Subcutaneous adipose tissue (tissue), 4 donors: ENCODE measurements around the gene PDX1. TPM values are rescaled to one million over a fixed set of nuclear protein-coding genes. Genes with fewer than 3 reads are reported as not detected.

Source experiments
- total RNA-seq, 4 donors: library from RNA; depleted of rRNA; stranded (reverse); fragments of >200 nt; gene quantifications; one replicate each; pipeline ENCODE4 v1.1.0, GENCODE V29; 2016
- TF ChIP-seq, protein P1 (sequence below): fragments of 450-650 bp; IDR thresholded peaks from one replicate; pipeline ENCODE4 v1.5.1; 2016; ENCODE audit warnings: low read depth, mild to moderate bottlenecking, control low read depth, antibody characterized with exemption, moderate library complexity

The PDX1 gene
- total RNA-seq, 4 donors from 2014 or later = not detected

DNA sequence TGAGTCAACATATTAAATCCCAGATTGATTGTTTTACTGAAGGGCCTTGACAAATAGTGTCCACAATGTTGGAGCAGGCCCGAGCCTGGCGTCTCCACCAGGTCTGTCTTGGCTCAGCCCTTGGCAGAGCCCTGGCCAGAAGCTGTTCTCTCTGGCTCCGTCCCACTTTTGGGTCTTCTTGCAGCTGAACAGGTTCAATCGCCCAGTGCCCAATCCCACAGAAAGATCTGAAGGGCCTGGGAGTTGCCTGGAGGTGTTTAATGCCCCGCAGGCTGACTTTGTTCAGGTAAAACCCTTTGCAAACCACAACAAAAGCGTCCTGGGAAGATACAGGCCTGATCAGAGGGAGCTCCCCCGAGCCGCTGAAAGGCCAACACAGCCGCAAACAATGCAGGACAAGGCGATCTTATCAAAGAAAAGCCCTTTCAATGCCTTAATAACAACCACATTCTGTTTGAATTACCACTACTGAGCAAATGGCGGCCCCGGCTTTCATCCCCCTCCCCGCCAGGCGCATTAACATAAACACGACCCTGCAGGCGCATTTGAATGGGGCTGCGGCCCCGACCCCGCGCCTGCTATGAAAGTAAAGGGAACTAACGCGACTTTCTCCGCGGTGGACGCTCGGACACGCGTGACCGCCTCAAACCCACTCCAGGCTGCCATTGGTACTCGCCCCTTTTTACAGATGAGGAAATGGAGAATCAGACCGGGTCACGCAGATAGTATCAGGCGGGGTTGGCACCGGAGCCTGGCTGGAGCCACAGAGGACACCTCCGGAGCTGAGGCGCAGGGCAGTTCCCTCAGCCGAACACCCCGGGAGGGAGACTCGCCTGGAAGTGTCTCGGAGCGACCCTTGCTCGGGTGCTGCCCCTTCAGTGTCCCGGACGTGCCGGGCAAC lies 46.2 kb downstream of the PDX1 start:
- TF ChIP-seq, protein P1, sequence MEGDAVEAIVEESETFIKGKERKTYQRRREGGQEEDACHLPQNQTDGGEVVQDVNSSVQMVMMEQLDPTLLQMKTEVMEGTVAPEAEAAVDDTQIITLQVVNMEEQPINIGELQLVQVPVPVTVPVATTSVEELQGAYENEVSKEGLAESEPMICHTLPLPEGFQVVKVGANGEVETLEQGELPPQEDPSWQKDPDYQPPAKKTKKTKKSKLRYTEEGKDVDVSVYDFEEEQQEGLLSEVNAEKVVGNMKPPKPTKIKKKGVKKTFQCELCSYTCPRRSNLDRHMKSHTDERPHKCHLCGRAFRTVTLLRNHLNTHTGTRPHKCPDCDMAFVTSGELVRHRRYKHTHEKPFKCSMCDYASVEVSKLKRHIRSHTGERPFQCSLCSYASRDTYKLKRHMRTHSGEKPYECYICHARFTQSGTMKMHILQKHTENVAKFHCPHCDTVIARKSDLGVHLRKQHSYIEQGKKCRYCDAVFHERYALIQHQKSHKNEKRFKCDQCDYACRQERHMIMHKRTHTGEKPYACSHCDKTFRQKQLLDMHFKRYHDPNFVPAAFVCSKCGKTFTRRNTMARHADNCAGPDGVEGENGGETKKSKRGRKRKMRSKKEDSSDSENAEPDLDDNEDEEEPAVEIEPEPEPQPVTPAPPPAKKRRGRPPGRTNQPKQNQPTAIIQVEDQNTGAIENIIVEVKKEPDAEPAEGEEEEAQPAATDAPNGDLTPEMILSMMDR = no peak

DNA sequence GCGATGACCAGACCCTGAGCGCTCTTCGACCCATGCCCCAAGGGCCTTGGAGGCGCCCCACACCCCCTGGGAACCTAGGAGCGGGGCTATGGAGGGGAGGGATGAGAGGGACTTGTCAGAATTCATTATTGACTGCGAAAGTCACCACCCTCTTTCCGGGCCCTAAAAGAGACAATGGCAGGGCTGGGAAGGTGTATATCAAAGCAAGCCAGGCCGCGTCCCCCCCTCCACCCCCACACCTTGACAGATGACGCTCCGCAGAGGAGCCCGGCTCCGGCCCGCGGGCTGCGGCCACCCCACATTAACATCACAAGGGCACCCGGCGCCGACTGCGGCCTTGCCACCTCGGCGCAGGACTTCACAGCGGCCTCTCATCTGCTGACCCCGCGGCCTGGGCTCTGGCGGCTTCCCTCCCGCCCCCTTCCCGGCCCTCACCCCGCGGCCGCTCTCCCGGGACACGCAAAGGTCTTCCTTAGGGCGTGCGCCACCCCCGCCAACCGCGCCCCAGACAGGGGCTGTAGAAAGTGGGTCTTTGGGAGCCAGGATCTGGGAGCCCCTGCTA lies 46.9 kb downstream of the PDX1 start:
- TF ChIP-seq, protein P1 = no peak

DNA sequence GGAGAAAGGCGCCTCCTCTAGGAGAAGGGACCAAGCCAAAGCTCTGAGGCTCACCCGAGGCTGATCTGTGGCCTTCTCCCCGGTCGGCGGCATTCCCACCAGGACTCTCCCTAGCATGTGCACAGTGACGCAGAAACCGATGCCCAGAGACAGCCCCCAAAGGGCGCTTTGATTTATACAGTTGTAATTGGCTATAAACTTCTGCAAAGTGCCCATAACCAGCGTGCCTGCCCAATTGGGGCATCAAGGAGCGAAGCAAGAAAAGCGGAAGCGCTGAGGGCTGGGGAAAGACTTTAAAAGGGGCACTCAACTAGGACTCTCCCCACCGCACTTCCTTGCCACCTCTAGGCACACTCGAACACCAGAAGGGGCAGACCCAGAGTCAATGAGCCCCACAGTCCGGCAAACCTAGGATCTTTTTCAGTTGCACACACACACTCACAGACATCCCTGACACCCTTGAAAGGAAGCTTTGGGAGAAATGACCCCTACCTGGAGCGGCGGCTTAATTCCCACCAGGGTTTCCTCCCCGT lies 47.5 kb downstream of the PDX1 start:
- TF ChIP-seq, protein P1 = no peak

DNA sequence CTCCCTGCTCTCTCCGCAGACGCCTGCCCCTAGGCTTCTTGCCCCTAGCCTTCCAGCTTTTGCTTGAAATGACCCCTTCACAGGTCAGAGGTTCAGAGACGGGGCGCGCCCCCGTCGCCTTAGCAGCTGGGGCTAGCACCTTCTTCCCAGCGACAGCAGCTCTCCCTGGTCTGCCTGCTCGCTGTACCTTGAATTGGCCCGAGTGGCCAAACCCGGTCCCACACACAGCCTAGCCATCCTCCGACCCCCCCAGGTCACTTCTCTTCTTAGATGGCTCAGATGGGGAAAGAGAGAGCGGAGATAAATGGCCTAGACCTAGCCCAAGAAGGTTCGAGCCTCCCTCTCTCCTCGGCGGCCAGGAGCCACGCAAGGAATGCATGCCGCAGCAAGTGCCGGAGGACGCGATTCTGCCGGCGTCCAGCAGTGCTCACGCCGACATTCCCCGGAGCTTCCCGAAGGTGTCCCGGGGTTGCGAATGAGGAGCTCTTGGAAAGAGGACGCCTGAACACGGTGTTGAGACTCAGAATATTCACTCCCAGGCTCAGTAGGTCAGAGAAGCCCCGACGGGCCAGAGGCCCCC lies 48.0 kb downstream of the PDX1 start:
- TF ChIP-seq, protein P1 = no peak

DNA sequence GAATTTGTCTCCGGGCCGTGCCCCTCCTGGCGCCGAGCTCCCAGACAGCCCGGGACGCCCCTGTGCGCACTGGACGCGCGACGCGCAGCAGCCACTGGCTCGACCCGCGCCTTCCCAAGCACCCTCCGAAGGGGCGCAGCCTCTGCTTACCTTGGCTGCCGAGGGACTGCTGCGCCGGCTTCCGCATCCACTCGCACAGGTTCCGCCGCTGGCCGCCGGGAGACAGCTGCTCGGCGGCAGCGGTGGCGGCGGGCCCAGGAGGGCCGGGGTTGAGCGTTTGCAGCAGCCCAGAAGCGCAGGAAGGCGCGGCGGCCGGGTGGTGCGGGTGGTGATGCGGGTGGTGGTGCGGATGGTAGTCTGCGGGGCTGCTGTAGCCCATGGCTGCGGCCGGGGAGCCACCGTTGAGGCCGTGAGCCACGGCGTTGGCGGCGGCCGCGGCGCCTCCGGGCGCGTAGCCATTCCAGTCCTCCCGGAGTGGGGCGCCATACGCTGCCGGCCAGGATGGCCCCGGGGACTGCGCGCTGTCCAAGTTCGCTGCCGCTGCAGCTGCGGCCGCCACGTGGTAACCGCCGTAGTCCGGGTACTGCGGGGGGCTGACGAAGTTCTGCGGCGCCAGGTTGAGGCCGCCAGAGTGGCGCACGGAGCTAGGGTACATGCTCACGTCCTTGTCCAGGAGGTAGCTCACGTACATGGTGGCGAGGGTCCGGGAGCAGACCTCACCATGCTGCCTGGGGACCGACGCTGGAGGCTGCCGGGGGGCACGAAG lies 48.7 kb downstream of the PDX1 start:
- TF ChIP-seq, protein P1 = no peak

DNA sequence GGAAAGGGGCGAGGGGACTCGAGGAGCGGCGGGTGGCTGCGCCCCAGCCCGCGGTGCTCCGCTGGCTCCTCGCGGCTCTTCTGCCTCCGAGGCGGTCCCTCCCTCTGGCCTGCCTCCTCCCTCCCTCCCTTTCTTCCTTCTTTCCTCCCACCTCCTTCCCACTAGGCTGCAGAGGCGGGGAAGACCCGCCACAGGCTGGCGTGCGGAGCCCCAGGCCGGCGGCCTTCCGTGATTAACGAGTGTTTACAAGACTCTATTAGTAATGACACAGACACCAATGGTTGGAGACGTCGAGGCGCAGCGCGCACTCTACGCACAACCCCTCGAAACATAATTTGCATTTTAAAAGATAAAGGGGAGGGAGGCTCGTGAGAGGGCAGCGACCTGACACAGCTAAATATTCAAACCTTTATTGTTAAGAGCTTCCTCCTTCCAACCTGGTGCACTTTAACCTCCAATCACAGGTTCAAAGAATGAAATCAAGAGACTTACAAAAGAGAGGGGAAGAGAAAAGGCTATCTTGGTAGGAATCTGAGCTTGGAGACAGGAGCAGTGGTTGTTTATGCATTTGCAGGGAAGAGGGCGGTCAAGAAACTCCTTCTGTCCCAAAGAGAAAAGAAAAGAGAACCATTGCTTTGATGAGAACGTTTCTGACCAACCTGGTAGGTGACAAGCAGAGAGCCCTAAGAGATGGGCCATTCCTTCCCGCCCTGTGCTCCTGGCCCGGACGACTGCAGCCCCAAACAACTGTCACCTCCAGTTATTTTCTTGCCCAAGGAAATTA lies 49.5 kb downstream of the PDX1 start, which contains the start of gene CDX2:
Gene CDX2 (minus strand): TSS at position 234 of the 784 bp plus-strand sequence. CDS start 309 bp downstream, outside the sequence.
- TF ChIP-seq, protein P1 = no peak
